GM23338 (cell line): ENCODE results near the gene MRGPRF. TPM values are rescaled to one million over a fixed set of nuclear protein-coding genes. Genes with fewer than 3 reads are reported as not detected.

Experiments used
- ATAC-seq: fragments of 200-7000 bp; cut with Tn5 transposase; 3 replicates; pipeline ENCODE4 v1.9.1; 2020
- DNase-seq: peaks from one replicate; pipeline ENCODE4 v3.0.0-alpha.2; 2015; ENCODE audit warnings: low spot score
- H2AFZ ChIP-seq: fragments of 200-600 bp; sonication (generic); 2 replicates; pipeline ENCODE4 v1.8.0; 2016; ENCODE audit warnings: antibody characterized with exemption, mild to moderate bottlenecking, moderate library complexity
- H3F3A ChIP-seq: fragments of 200-600 bp; sonication (generic); replicated peaks from 2 replicates; pipeline ENCODE4 v1.8.0; 2017; ENCODE audit warnings: antibody characterized with exemption, mixed run types, low read depth
- H3K27ac ChIP-seq: fragments of 200-600 bp; sonication (generic); 2 replicates; pipeline ENCODE4 v1.6.1; 2016; ENCODE audit warnings: low read depth
- H3K27me3 ChIP-seq: fragments of 200-600 bp; sonication (generic); 2 replicates; pipeline ENCODE4 v1.8.0; 2016; ENCODE audit warnings: mild to moderate bottlenecking, mixed run types, moderate library complexity; ENCODE audit not compliant: insufficient read depth
- H3K36me3 ChIP-seq: fragments of 200-600 bp; sonication (generic); 2 replicates; pipeline ENCODE4 v1.8.0; 2016; ENCODE audit warnings: mild to moderate bottlenecking; ENCODE audit not compliant: insufficient read depth
- H3K4me1 ChIP-seq: fragments of 200-600 bp; sonication (generic); 2 replicates; pipeline ENCODE4 v1.8.0; 2016; ENCODE audit warnings: mild to moderate bottlenecking, moderate library complexity; ENCODE audit not compliant: insufficient read depth
- H3K4me2 ChIP-seq: fragments of 200-600 bp; sonication (generic); 2 replicates; pipeline ENCODE4 v1.7.1; 2017; ENCODE audit warnings: mixed run types
- H3K4me3 ChIP-seq: fragments of 200-600 bp; sonication (generic); 2 replicates; pipeline ENCODE4 v1.6.1; 2016; ENCODE audit warnings: mixed run types
- H3K79me2 ChIP-seq: fragments of 200-600 bp; sonication (generic); replicated peaks from 2 replicates; pipeline ENCODE4 v1.8.0; 2017; ENCODE audit warnings: mild to moderate bottlenecking; ENCODE audit not compliant: insufficient read depth
- H3K9me2 ChIP-seq: fragments of 200-600 bp; sonication (generic); 2 replicates; pipeline ENCODE4 v1.8.0; 2017; ENCODE audit not compliant: insufficient read depth
- H4K20me1 ChIP-seq: fragments of 200-600 bp; sonication (generic); replicated peaks from 2 replicates; pipeline ENCODE4 v1.8.0; 2017; ENCODE audit warnings: mild to moderate bottlenecking; ENCODE audit not compliant: insufficient read depth
- H3K27ac Mint-ChIP-seq: 2 replicates; pipeline ENCODE4 v1.8.0; 2020; ENCODE audit warnings: inconsistent platforms, mild to moderate bottlenecking, moderate library complexity, mixed read lengths
- H3K27me3 Mint-ChIP-seq: 3 replicates; pipeline ENCODE4 v1.8.0; 2022; ENCODE audit warnings: low read depth, mild to moderate bottlenecking, moderate library complexity, mixed read lengths, inconsistent platforms; ENCODE audit not compliant: insufficient read depth, poor library complexity
- H3K36me3 Mint-ChIP-seq: 3 replicates; pipeline ENCODE4 v1.8.0; 2021; ENCODE audit warnings: low read depth, mild to moderate bottlenecking, inconsistent platforms, moderate library complexity, mixed read lengths
- H3K4me1 Mint-ChIP-seq: 3 replicates; pipeline ENCODE4 v1.8.0; 2020; ENCODE audit warnings: mild to moderate bottlenecking, inconsistent platforms, mixed read lengths
- H3K4me3 Mint-ChIP-seq: 3 replicates; pipeline ENCODE4 v1.8.0; 2021; ENCODE audit warnings: moderate library complexity, mild to moderate bottlenecking, inconsistent platforms, mixed read lengths
- H3K9me3 Mint-ChIP-seq: 3 replicates; pipeline ENCODE4 v1.8.0; 2020; ENCODE audit warnings: moderate library complexity, mild to moderate bottlenecking, inconsistent platforms, mixed read lengths
- CREB1 ChIP-seq: fragments of 250-450 bp; sonication (Bioruptor Pico); IDR thresholded peaks from 2 replicates; pipeline ENCODE4 v1.5.0; 2020; ENCODE audit warnings: low read depth, mild to moderate bottlenecking, moderate library complexity
- CTCF ChIP-seq, 2 experiments: fragments of 200-600 bp in 1 of 2; sonication (generic) in 1 of 2; conservative IDR thresholded peaks; 2 replicates each; pipeline versions ENCODE4 v1.5.1 to v1.6.1; 2016 to 2017; ENCODE audit warnings: antibody characterized with exemption in 2 of 2, low read depth in 2 of 2, mild to moderate bottlenecking in 2 of 2, moderate library complexity in 1 of 2
- ETS1 ChIP-seq: IDR thresholded peaks from 2 replicates; pipeline ENCODE4 v1.6.1; 2016; ENCODE audit warnings: antibody characterized with exemption
- EZH2 ChIP-seq: fragments of 200-600 bp; sonication (generic); IDR thresholded peaks from one replicate; pipeline ENCODE4 v1.8.0; 2017; ENCODE audit warnings: antibody characterized with exemption, mild to moderate bottlenecking, low read depth; ENCODE audit not compliant: unreplicated experiment
- EZH2phosphoT487 ChIP-seq: fragments of 200-600 bp; sonication (generic); IDR thresholded peaks from one replicate; pipeline ENCODE4 v1.8.1; 2018; ENCODE audit warnings: antibody characterized with exemption; ENCODE audit not compliant: unreplicated experiment
- JUNB ChIP-seq: IDR thresholded peaks from one replicate; pipeline ENCODE4 v1.6.1; 2016; ENCODE audit warnings: antibody characterized with exemption; ENCODE audit not compliant: unreplicated experiment
- NANOG ChIP-seq: IDR thresholded peaks from 2 replicates; pipeline ENCODE4 v1.6.1; 2016; ENCODE audit warnings: antibody characterized with exemption, borderline replicate concordance
- POLR2AphosphoS5 ChIP-seq: IDR thresholded peaks from 2 replicates; pipeline ENCODE4 v1.6.1; 2016; ENCODE audit warnings: antibody characterized with exemption, low read depth
- REST ChIP-seq: IDR thresholded peaks from one replicate; pipeline ENCODE4 v1.6.1; 2018; ENCODE audit warnings: antibody characterized with exemption; ENCODE audit not compliant: unreplicated experiment
- STAT1 ChIP-seq: IDR thresholded peaks from one replicate; pipeline ENCODE4 v1.6.1; 2016; ENCODE audit warnings: antibody characterized with exemption; ENCODE audit not compliant: unreplicated experiment
- ZNF114 ChIP-seq: fragments of 250-450 bp; sonication (Bioruptor Pico); IDR thresholded peaks from 2 replicates; pipeline ENCODE4 v1.5.0; 2020; ENCODE audit warnings: mild to moderate bottlenecking, moderate library complexity
- ZNF331 ChIP-seq: fragments of 250-450 bp; sonication (Bioruptor Pico); IDR thresholded peaks from 2 replicates; pipeline ENCODE4 v1.5.0; 2020; ENCODE audit warnings: low read depth, mild to moderate bottlenecking, moderate library complexity
- ZNF462 ChIP-seq: fragments of 250-450 bp; sonication (Bioruptor Pico); IDR thresholded peaks from 2 replicates; pipeline ENCODE4 v1.5.0; 2020; ENCODE audit warnings: mild to moderate bottlenecking, moderate library complexity
- polyA plus RNA-seq: library from polyadenylated mRNA; unstranded; fragments of >200 nt; fragmentation: Nextera tagmentation; extraction: Ambion mirVana; gene quantifications from 2 replicates; pipeline ENCODE4 v1.2.1, GENCODE V29; 2016
- total RNA-seq: library from RNA; depleted of rRNA; stranded (reverse); fragments of >200 nt; shearing (Covaris generic); gene quantifications from 2 replicates; pipeline ENCODE4 v1.2.3, GENCODE V29; 2014

Gene MRGPRF
- total and polyA plus RNA-seq, 2 experiments from 2014 or later: 3.3 to 9.0 TPM

GRCh38 chr11:69041516-69041915, 28.5 kb upstream of the MRGPRF start:
- Histone ChIP-seq H3K36me3 (no peaks in the 10 kb centered on the region), H3F3A (no peaks in the 10 kb centered on the region), H2AFZ (no peak overlapping the region), H3K79me2 (no peaks in the 10 kb centered on the region), H3K4me2 (no peak overlapping the region), H3K4me3 (no peak overlapping the region), H4K20me1 (no peaks in the 10 kb centered on the region), H3K9me2 (peaks cover 8% of the 10 kb centered on the region; the same call in 1 of the 2 replicates), H3K4me1 (peaks cover 7% of the 10 kb centered on the region; the same call in 1 of the 2 replicates), H3K27me3 (no peaks in the 10 kb centered on the region), H3K27ac (no peak overlapping the region)
- no peak for ATAC-seq
- no peak overlapping the region for H3K4me3 Mint-ChIP-seq
- no peak for DNase-seq
- H3K27ac Mint-ChIP-seq: no peak overlapping the region
- H3K4me1 Mint-ChIP-seq: peaks cover 29% of the 10 kb centered on the region
- TF ChIP-seq JUNB (no peak), ETS1 (no peak), EZH2 (no peak), STAT1 (no peak), CTCF (conservative IDR thresholded peaks at IDR 0.05; ENCODE audit: low read depth in 2 of 2) (no peak), ZNF114 (CRISPR knock-in tag) (no peak), NANOG (no peak), CREB1 (CRISPR knock-in tag) (no peak), EZH2phosphoT487 (no peak), REST (no peak), ZNF462 (CRISPR knock-in tag) (no peak), POLR2AphosphoS5 (no peak), ZNF331 (CRISPR knock-in tag) (no peak)
- no peaks in the 10 kb centered on the region for H3K9me3 Mint-ChIP-seq
- H3K27me3 Mint-ChIP-seq: no peaks in the 10 kb centered on the region
- no peaks in the 10 kb centered on the region for H3K36me3 Mint-ChIP-seq
